Calu3 (cell line): ENCODE data around the gene BCKDHB. TPM values are rescaled to one million over a fixed set of nuclear protein-coding genes. Genes with fewer than 3 reads are reported as not detected.

ENCODE experiments used
- BruUV-seq: library from RNA; stranded (reverse); fragments of 400-500 nt; replicated peaks from 2 replicates; lab custom pipeline; 2021; lab: Mats Ljungman, UMichigan
- CTCF ChIA-PET: fragments of 300-600 bp; sonication (Branson Sonifier 250); formaldehyde crosslinking; loops from one replicate; lab custom pipeline; 2022; ENCODE audit warnings: antibody characterized with exemption; lab: Charles Lee
- DNase-seq: peaks from one replicate; pipeline ENCODE4 v3.0.0; 2022
- H3K27ac Mint-ChIP-seq: one replicate; pipeline ENCODE4 v1.8.0; 2022; ENCODE audit warnings: mixed read lengths; ENCODE audit not compliant: unreplicated experiment
- H3K27me3 Mint-ChIP-seq: one replicate; pipeline ENCODE4 v1.8.0; 2022; ENCODE audit warnings: mixed read lengths; ENCODE audit not compliant: unreplicated experiment
- H3K36me3 Mint-ChIP-seq: one replicate; pipeline ENCODE4 v1.8.0; 2022; ENCODE audit warnings: mild to moderate bottlenecking, moderate library complexity, mixed read lengths; ENCODE audit not compliant: insufficient read depth, unreplicated experiment
- H3K4me1 Mint-ChIP-seq: one replicate; pipeline ENCODE4 v1.8.0; 2022; ENCODE audit warnings: mild to moderate bottlenecking, low read depth, mixed read lengths; ENCODE audit not compliant: unreplicated experiment
- H3K4me3 Mint-ChIP-seq: one replicate; pipeline ENCODE4 v1.8.0; 2022; ENCODE audit warnings: mild to moderate bottlenecking, low read depth, moderate library complexity, mixed read lengths; ENCODE audit not compliant: unreplicated experiment
- H3K9me3 Mint-ChIP-seq: one replicate; pipeline ENCODE4 v1.8.0; 2022; ENCODE audit warnings: low read depth, mixed read lengths; ENCODE audit not compliant: unreplicated experiment
- intact Hi-C: fragments of 100-400 bp; cut with micrococcal nuclease; formaldehyde crosslinking; loops from one replicate; pipeline ENCODE4 v1.10.0; 2022; ENCODE audit not compliant: unreplicated experiment
- total RNA-seq: library from RNA; stranded (reverse); gene quantifications from 2 replicates; pipeline ENCODE4 v1.2.3, GENCODE V29; 2022
- TF ChIP-seq, protein P1 (sequence below): fragments of 200-600 bp; IDR thresholded peaks from one replicate; pipeline ENCODE4 v1.8.0; 2022; ENCODE audit warnings: antibody characterized with exemption; ENCODE audit not compliant: unreplicated experiment

The BCKDHB gene
- total RNA-seq, 1 experiment from 2014 or later: 24.9 TPM

DNA sequence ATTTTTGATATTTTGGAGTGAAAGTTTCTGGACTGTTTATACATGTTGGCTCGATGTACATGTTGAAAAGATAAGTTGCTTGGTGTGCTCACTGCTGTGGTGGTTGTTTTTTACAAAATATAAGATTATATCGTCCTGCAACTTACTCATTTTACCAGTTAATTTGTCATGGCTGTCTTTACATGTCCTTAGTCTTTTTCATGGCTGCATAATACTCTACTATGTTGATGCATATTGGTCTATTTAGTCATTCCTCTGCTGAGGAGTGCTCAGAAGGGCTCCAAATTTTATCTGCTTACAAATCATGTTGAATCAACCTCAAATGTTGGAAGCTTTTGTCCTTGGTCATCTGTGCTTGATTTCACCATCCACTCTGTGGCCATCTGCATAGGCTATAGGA is 164.6 kb downstream of the BCKDHB start:
- no peak overlapping the region for H3K27ac Mint-ChIP-seq
- BruUV-seq: no TSS peak
- H3K4me1 Mint-ChIP-seq: no peaks in the 10 kb centered on the region
- TF ChIP-seq, protein P1, sequence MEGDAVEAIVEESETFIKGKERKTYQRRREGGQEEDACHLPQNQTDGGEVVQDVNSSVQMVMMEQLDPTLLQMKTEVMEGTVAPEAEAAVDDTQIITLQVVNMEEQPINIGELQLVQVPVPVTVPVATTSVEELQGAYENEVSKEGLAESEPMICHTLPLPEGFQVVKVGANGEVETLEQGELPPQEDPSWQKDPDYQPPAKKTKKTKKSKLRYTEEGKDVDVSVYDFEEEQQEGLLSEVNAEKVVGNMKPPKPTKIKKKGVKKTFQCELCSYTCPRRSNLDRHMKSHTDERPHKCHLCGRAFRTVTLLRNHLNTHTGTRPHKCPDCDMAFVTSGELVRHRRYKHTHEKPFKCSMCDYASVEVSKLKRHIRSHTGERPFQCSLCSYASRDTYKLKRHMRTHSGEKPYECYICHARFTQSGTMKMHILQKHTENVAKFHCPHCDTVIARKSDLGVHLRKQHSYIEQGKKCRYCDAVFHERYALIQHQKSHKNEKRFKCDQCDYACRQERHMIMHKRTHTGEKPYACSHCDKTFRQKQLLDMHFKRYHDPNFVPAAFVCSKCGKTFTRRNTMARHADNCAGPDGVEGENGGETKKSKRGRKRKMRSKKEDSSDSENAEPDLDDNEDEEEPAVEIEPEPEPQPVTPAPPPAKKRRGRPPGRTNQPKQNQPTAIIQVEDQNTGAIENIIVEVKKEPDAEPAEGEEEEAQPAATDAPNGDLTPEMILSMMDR: no peak
- CTCF ChIA-PET: no interaction called here
- H3K9me3 Mint-ChIP-seq: no peaks in the 10 kb centered on the region
- H3K4me3 Mint-ChIP-seq: no peak overlapping the region
- no peaks in the 10 kb centered on the region for H3K36me3 Mint-ChIP-seq
- H3K27me3 Mint-ChIP-seq: no peaks in the 10 kb centered on the region
- DNase-seq: no peak
- intact Hi-C loops: no loop called here

DNA sequence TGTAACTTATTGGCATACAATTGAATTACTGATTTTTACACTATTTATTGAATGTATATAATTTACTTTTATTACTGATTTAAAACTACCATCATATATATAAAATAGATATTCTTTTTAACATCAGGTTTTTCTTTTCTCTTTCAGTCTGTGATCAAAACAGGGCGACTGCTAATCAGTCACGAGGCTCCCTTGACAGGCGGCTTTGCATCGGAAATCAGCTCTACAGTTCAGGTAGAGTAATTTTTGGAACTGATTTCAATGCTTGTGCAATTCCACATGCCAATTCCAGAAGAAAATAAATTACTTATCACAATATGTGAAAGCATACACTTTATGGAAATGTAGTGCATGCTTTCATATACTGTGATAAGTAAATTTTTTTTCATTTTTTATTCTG is 166.5 kb downstream of the BCKDHB start:
- H3K9me3 Mint-ChIP-seq: no peaks in the 10 kb centered on the region
- no peak overlapping the region for H3K4me3 Mint-ChIP-seq
- no peak overlapping the region for H3K27ac Mint-ChIP-seq
- intact Hi-C loops: no loop called here
- TF ChIP-seq, protein P1: no peak
- CTCF ChIA-PET: no interaction called here
- no peaks in the 10 kb centered on the region for H3K4me1 Mint-ChIP-seq
- no peaks in the 10 kb centered on the region for H3K27me3 Mint-ChIP-seq
- H3K36me3 Mint-ChIP-seq: no peaks in the 10 kb centered on the region
- BruUV-seq: no TSS peak
- DNase-seq: no peak

DNA sequence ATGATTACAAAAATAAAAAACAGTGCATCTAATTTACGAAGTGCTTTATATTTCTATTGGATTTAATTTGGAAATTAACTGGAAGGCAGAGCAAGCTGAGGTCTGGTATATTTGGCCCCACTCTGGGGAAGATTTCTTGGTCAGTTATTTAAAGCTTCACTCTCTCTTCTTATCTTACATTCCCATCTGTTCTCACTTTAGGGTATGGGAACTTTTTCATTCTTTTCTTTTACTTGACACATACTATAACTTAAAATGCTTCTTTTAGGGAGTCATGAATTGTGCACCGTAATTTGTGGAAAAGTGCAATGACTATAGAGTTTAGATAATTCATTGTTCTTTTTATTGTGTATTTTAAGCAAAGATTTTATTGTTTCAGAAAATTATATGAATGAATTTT is 170.4 kb downstream of the BCKDHB start:
- H3K4me1 Mint-ChIP-seq: peaks cover 9% of the 10 kb centered on the region
- BruUV-seq: no TSS peak
- H3K27me3 Mint-ChIP-seq: no peaks in the 10 kb centered on the region
- no peak overlapping the region for H3K4me3 Mint-ChIP-seq
- CTCF ChIA-PET: no interaction called here
- intact Hi-C loops: no loop called here
- DNase-seq: no peak
- H3K9me3 Mint-ChIP-seq: no peaks in the 10 kb centered on the region
- TF ChIP-seq, protein P1: no peak
- H3K36me3 Mint-ChIP-seq: no peaks in the 10 kb centered on the region
- H3K27ac Mint-ChIP-seq: no peak overlapping the region

DNA sequence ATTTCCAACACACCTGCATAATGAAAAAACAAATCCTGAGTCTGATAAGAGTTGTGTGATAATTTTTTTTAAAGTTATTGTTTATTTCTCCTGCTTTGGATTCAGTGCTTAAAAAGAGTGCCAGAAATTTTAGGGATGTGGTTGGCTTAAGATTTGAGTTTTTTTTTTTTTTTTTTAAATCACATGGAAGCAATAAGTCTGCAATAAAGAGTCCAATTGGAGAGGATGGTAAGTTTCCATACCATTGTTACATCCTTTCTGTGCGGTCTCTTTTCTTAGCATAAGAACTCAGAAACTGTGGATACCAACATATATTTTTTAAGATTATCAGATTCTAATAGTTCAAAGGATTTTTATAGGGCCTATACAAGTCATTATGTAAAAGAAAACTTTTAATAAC is 171.0 kb downstream of the BCKDHB start:
- no TSS peak for BruUV-seq
- peaks cover 9% of the 10 kb centered on the region for H3K4me1 Mint-ChIP-seq
- intact Hi-C loops: no loop called here
- H3K4me3 Mint-ChIP-seq: no peak overlapping the region
- H3K9me3 Mint-ChIP-seq: no peaks in the 10 kb centered on the region
- CTCF ChIA-PET: no interaction called here
- H3K27ac Mint-ChIP-seq: no peak overlapping the region
- no peaks in the 10 kb centered on the region for H3K36me3 Mint-ChIP-seq
- H3K27me3 Mint-ChIP-seq: no peaks in the 10 kb centered on the region
- DNase-seq: no peak
- TF ChIP-seq, protein P1: no peak
